Measurements from ENCODE around the gene ITGA8. TPM values are rescaled to one million over a fixed set of nuclear protein-coding genes. Genes with fewer than 3 reads are reported as not detected.

The ITGA8 gene
- total RNA-seq, 1 donor = 2.5 TPM

DNA sequence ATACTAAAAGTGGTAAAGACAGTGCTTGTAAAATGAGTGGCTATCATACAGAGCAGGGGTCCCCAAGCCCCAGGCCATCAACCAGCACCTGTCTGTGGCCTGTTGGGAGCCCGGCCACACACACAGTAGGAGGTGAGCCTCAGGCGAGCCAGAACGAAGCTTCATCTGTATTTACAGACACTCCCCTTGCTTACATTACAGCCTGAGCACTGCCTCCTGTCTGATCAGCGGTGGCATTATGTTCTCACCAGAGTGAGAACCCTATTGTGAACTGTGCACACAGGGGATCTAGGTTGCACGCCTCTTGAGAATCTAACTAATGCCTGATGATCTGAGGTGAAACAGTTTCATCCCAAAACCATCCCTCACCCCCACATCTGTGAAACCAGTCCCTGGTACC is 58.7 kb downstream of the ITGA8 start:
- no peaks in the 10 kb centered on the region for H3K27me3 ChIP-seq (ENCODE audit: insufficient read depth, low read length)
- no peak overlapping the region for H3K27ac ChIP-seq (ENCODE audit: low read depth, low read length)
- H3K36me3 ChIP-seq (ENCODE audit: insufficient read depth, low read length) = no peaks in the 10 kb centered on the region
- H3K9me3 ChIP-seq (ENCODE audit: low read depth, low read length) = no peaks in the 10 kb centered on the region
- H4K20me1 ChIP-seq (ENCODE audit: insufficient read depth, low read length) = no peaks in the 10 kb centered on the region
- TF ChIP-seq CTCF (IDR thresholded peaks at IDR 0.05; ENCODE audit: extremely low read depth, low read depth, low read length) = no peak
- no peak for DNase-seq (ENCODE audit: insufficient read length, low spot score, missing footprints)
- H3K4me1 ChIP-seq (ENCODE audit: insufficient read depth, low read length) = no peaks in the 10 kb centered on the region
- H2AFZ ChIP-seq (ENCODE audit: low read length) = no peak overlapping the region
- no peak overlapping the region for H3K4me2 ChIP-seq (ENCODE audit: insufficient read depth, low read length)
- no peak overlapping the region for H3K4me3 ChIP-seq (ENCODE audit: insufficient read depth, low read length)
- no peaks in the 10 kb centered on the region for H3K79me2 ChIP-seq (ENCODE audit: insufficient read depth, low read length)

DNA sequence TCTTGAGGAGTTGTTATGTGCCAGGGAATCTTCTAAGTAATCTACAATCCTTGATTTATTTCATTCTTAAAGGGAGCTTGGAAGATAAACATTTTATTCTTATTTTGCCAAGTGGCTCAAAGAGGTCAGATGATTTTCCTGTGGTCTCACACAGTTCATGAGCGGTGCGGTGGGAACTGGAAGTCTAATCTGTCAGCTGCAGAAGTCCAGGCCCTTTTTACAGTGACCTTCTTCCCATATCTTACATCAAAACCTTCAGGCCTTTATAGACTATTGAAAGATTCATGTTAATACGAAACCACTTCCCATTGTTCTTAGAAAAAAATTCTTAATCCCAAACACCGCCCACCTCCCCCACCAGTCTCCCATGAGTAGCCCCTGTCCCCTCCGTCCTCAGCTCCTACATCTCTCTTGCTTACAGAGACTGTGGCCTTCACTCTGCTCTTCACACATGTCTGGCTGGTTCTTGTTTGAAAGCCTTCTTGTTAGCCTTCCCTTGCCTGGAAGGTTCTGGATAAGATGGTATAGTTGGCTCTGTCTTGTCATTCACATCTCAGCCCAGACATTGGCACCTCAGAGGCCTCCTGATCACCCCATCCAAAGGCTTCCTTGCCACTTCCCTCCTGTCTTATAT is 61.5 kb downstream of the ITGA8 start:
- Histone ChIP-seq H3K27ac (ENCODE audit: low read depth, low read length) (no peak overlapping the region), H4K20me1 (ENCODE audit: insufficient read depth, low read length) (no peaks in the 10 kb centered on the region), H3K36me3 (ENCODE audit: insufficient read depth, low read length) (no peaks in the 10 kb centered on the region), H3K4me1 (ENCODE audit: insufficient read depth, low read length) (no peaks in the 10 kb centered on the region), H3K4me3 (ENCODE audit: insufficient read depth, low read length) (no peak overlapping the region), H3K4me2 (ENCODE audit: insufficient read depth, low read length) (no peak overlapping the region), H3K9me3 (ENCODE audit: low read depth, low read length) (no peaks in the 10 kb centered on the region), H3K79me2 (ENCODE audit: insufficient read depth, low read length) (no peaks in the 10 kb centered on the region), H2AFZ (ENCODE audit: low read length) (no peak overlapping the region), H3K27me3 (ENCODE audit: insufficient read depth, low read length) (no peaks in the 10 kb centered on the region)
- DNase-seq (ENCODE audit: insufficient read length, low spot score, missing footprints) = no peak
- TF ChIP-seq CTCF (IDR thresholded peaks at IDR 0.05; ENCODE audit: extremely low read depth, low read depth, low read length) = no peak

GRCh38 chr10:15652757-15653156 is 67.0 kb downstream of the ITGA8 start:
- no peak overlapping the region for H3K4me3 ChIP-seq (ENCODE audit: insufficient read depth, low read length)
- no peak overlapping the region for H3K27ac ChIP-seq (ENCODE audit: low read depth, low read length)
- H3K4me2 ChIP-seq (ENCODE audit: insufficient read depth, low read length) = no peak overlapping the region
- no peaks in the 10 kb centered on the region for H3K27me3 ChIP-seq (ENCODE audit: insufficient read depth, low read length)
- no peaks in the 10 kb centered on the region for H3K4me1 ChIP-seq (ENCODE audit: insufficient read depth, low read length)
- H3K79me2 ChIP-seq (ENCODE audit: insufficient read depth, low read length) = no peaks in the 10 kb centered on the region
- no peaks in the 10 kb centered on the region for H3K9me3 ChIP-seq (ENCODE audit: low read depth, low read length)
- no peak for DNase-seq (ENCODE audit: insufficient read length, low spot score, missing footprints)
- H3K36me3 ChIP-seq (ENCODE audit: insufficient read depth, low read length) = no peaks in the 10 kb centered on the region
- H4K20me1 ChIP-seq (ENCODE audit: insufficient read depth, low read length) = no peaks in the 10 kb centered on the region
- H2AFZ ChIP-seq (ENCODE audit: low read length) = no peak overlapping the region
- TF ChIP-seq CTCF (IDR thresholded peaks at IDR 0.05; ENCODE audit: extremely low read depth, low read depth, low read length) = no peak

DNA sequence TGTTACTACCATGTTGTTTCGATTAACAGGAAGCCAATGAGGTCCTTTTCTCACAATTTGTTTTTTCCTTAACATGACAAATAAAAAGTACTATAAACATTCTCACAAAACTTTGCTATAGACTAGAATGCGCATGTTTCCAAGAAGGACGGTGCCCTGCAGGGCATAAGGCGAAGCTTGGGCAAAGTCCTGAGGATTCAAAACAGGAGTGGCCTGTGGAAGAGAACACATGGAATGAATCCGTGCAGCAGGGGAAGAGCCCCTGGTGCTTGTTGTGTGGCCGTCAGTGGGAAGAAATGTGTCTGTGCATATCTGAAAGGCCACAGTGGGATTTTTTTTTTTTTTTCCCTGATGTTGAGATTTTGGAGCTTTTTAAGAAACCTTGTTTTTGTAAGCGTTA is 67.6 kb downstream of the ITGA8 start:
- no peak for DNase-seq (ENCODE audit: insufficient read length, low spot score, missing footprints)
- Histone ChIP-seq H3K4me2 (ENCODE audit: insufficient read depth, low read length) (no peak overlapping the region), H3K4me3 (ENCODE audit: insufficient read depth, low read length) (no peak overlapping the region), H3K27me3 (ENCODE audit: insufficient read depth, low read length) (no peaks in the 10 kb centered on the region), H3K36me3 (ENCODE audit: insufficient read depth, low read length) (no peaks in the 10 kb centered on the region), H3K4me1 (ENCODE audit: insufficient read depth, low read length) (no peaks in the 10 kb centered on the region), H3K27ac (ENCODE audit: low read depth, low read length) (no peak overlapping the region), H4K20me1 (ENCODE audit: insufficient read depth, low read length) (no peaks in the 10 kb centered on the region), H3K9me3 (ENCODE audit: low read depth, low read length) (no peaks in the 10 kb centered on the region), H2AFZ (ENCODE audit: low read length) (no peak overlapping the region), H3K79me2 (ENCODE audit: insufficient read depth, low read length) (no peaks in the 10 kb centered on the region)
- TF ChIP-seq CTCF (IDR thresholded peaks at IDR 0.05; ENCODE audit: extremely low read depth, low read depth, low read length) = no peak
